ENCODE data around the gene TMEM131L.

DNA sequence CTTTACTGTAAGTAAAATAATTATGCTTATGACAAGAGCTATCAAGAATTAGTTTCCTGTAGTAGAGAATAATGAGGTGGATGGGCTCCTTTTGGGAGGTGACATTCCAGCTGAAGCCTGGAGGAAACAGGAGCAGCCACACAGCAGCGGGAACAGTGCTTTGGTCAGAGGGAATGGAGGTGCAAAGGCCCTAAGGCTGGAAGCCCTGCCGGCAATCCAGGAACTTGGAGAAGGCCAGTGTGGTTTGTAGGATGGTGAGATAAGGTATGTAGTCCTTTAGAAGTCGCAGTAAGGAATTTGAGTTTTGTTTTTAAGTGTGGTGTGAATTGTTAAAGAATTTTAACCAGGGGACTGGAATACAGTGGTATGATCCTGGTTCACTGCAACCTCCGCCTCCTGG is 8.1 kb downstream of the TMEM131L start:
- TF ChIP-seq EZH2 (IDR thresholded peaks at IDR 0.05) (no peak), JUND (IDR thresholded peaks at IDR 0.05) (no peak)
